NCI-H82 (cell line): ENCODE data around the gene GTF3C6.
"Not testable (repeated sequence)": the region's sequence is repeated elsewhere in the genome, so short reads cannot be mapped to it uniquely, and the experiment has no call there.

Experiments
- DNase-seq: peaks from one replicate; lab custom pipeline; 2025; lab: John Stamatoyannopoulos, UW

Gene GTF3C6

DNA sequence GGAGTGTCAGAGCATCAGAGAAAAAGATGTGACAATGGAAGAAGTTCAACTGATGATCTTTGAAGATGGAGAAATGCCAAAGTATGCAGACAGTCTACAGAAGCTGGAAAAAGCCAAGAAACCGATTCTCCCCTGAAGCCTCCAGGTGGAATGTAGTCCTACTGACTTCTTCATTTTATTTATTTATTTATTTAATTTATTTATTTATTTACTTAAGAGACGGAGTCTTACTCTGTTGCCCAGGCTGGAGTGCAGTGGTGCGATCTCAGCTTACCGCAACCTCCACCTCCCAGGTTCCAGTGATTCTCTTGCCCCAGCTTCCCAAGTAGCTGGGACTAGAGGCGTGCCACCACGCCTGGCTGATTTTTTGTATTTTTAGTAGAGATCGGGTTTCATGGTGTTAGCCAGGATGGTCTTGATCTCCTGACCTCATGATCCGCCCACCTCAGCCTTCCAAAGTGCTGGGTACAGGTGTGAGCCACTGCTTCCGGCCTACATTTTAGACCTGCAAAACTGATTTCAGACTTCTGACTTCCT, 21.1 kb downstream of the GTF3C6 start:
- DNase-seq: no peak

DNA sequence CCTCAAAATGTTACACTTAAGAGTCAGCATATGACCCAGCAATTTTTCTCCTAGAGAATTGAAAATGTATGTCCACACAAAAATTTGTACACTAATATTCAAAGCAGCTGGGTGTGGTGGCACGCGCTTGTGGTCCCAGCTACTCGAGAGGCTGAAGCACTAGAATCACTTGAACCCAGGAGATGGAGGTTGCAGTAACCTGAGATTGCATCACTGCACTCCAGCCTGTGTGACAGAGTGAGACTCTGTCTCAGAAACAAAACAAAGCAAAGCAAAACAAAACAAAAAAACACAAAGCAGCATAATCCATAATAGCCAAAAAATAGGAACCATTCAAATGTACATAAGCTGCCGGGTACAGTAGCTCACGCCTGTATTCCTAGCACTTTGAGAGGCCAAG, 21.7 kb downstream of the GTF3C6 start:
- DNase-seq: no peak

DNA sequence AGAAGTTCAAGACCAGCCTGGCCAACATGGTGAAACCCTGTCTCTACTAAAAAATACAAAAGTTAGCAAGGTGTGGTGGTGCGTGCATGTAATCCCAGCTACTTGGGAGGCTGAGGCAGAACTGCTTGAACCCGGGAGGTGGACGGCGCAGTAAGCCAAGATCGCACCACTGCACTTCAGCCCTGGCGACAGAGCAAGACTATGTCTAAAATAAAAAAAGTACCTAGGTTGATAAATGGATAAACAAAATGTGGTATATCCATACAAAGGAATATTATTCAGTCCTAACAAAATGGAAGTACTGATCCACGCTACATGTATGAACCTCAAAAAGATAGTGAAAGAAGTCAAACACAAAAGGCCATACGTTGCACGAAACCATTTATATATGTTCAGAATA, 22.1 kb downstream of the GTF3C6 start:
- no peak for DNase-seq

DNA sequence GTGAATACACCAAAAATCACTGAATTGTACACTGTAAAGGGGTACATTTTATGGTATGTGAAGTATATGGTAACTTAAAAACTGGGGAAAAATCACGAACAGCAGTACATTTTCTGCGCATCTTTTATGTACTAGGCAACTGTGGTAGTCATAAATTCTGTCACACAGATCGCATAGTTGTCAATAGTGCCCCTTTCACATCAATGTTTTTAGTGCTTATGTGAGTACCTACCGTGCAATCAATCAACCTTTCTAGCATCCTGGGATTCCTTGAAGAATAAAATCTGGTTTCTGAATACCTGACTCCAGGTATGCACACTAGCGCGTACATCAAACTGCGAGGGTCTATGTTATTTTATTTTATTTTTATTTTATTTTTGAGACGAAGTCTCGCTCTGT, 22.7 kb downstream of the GTF3C6 start:
- no peak for DNase-seq

DNA sequence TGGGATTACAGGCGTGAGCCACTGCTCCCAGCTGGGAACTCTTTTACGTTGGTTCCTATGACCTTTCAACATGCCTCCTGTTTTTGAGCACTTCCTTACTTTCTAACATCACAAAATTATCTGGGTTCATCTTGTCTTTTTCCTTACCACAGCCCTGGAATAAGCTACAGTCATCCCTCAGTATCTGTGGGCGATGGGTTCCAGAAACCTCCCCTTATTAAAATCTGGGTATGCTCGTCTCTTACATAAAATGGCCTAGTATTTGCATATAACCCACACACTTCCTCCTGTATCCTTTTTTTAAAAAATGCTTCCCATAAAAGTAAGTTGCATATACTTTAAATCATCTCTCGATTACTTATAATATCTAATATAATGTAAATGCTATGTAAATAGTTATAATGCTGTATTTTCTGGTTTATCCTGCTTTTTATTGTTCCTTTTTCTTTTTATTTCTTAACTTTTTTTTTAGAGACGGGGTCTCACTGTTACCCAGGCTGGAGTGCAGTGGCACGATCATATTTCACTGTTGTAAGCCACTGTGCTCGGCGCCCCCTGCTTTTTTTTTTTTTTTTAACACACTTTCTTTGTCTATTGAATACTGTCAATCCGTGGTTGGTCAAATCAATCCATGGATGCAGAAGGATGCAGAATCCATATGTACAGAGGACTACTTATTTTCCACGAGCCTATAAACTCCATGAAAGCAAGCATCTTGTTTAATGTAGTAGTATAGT, 32.5 kb downstream of the GTF3C6 start:
- no peak for DNase-seq

GRCh38 chr6:110996691-110997090, 38.2 kb downstream of the GTF3C6 start:
- no peak for DNase-seq

GRCh38 chr6:110999634-111000270, 41.2 kb downstream of the GTF3C6 start:
- no peak for DNase-seq

DNA sequence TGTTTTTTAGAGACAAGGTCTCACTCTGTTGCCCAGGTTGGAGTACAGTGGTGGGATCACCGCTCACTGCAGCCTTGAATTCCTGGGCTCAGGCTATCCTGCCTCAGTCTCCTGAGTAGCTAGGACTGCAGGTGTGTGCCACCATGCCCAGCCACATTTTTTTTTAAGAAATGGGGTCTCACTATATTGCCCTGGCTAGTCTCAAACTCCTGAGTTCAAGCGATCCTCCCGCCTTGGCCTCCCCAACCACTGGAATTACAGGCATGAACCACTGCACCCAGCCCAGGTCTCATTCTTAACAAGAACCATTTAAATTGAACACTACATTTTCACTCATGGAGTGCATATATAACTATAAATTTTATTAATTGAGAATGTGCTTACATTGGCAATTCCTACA, 43.8 kb downstream of the GTF3C6 start:
- no peak for DNase-seq

DNA sequence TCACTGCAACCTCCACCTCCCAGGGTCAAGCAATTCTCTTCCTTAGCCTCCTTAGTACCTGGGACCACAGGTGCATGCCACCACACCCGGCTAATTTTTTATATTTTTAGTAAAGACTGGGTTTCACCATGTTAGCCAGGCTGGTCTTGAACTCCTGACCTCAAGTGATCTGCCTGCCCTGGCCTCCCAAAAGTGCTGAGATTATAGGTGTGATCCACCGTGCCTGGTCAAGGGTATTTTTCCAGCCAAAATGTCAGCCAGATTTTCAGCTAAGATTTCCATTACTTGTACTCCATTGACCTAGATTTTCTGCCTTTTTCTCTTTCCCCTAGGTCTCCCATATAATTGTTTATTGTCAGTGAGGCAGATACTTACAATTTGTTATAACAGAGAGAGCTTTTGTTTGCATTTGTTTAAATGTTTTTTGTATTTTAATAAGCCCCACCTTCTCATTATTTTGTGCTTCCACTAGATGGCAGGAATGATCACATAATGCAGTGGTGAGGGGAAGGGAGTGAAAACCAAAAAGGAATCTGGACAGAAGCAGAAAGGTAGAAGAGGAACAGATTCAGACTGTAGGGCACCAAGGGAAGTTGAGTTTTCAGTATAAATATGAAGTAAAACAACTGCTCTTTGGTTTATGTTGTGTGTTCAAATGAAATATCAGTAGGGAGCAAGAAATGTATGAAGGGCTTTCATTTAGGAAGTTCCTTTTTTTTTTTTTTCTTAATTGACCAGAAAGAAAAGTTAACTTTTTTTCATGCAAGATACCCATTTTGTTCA, 53.0 kb downstream of the GTF3C6 start:
- DNase-seq: peak; percentile 55

DNA sequence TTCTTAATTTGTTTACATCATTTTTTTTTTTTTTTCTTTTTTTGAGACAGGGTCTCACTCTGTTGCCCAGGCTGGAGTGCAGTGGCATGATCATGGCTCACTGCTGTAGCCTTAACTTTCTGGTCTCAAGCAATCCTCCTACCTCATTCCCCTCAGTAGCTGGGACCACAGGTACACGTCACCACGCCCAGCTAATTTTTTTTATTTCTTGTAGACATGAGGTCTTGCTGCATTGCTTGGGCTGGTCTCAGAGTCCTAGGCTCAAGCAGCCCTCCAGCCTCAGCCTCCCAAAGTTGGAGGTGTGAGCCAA, 53.6 kb downstream of the GTF3C6 start:
- no peak for DNase-seq

- DNase-seq: not testable (repeated sequence)
Measured at GRCh38 chr6:111012520-111012919, 54.0 kb downstream of the GTF3C6 start.

GRCh38 chr6:111013144-111013915, 54.8 kb downstream of the GTF3C6 start:
- no peak for DNase-seq

DNA sequence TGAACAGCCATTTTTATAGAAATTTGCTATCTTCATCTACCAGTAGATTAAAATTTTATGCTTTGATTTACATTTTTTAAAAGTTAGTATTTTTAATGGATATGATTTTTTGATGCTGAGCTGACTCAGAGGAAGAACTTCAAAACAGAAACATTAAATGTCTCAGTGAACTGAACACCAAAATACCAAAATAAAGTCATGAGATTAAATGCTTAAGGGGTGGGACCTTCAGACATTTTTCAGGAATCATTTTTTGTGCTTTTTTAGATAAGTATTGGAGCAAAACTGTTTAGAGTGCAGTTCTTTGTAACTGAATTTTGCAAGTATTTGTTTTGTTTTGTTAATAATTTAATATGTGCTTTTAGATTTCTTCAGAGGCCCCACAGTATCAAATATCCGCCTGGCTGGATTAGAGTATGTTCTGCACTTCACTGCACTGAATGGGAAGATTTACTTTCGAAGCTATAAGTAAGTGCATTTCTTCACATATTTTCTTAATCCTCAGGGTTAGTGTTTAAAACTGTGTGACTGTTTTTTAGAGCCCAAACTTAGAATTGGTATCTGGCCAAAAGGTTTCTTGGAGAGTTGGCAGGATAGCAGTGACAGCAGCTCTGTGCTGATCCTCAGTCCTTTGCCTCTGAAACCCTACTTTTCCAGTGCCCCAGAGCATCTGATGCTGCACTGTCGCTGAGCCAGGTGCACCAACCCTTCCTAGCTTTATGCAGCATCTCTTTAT, 57.1 kb downstream of the GTF3C6 start:
- DNase-seq: no peak

DNA sequence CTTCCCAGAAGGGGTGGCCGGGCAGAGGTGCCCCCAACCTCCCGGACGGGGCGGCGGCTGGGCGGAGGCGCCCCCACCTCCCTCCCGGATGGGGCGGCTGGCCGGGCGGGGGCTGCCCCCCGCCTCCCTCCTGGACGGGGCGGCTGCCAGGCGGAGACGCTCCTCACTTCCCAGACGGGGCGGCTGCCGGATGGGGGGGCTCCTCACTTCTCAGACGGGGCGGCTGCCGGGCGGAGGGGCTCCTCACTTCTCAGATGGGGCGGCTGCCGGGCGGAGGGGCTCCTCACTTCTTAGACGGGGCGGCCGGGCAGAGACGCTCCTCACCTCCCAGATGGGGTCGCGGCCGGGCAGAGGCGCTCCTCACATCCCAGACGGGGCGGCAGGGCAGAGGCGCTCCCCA, 58.7 kb downstream of the GTF3C6 start:
- DNase-seq: not testable (repeated sequence)
